DMS153 treated with DMSO at 0.1 percent for 48 hours (cell line): ENCODE results near the gene SLC16A13.
"Not testable (repeated sequence)": the region's sequence is repeated elsewhere in the genome, so short reads cannot be mapped to it uniquely, and the experiment has no call there.

Source experiments
- DNase-seq: peaks from one replicate; lab custom pipeline; 2025; ENCODE audit not compliant: unreplicated experiment; lab: John Stamatoyannopoulos, UW

The SLC16A13 gene

DNA sequence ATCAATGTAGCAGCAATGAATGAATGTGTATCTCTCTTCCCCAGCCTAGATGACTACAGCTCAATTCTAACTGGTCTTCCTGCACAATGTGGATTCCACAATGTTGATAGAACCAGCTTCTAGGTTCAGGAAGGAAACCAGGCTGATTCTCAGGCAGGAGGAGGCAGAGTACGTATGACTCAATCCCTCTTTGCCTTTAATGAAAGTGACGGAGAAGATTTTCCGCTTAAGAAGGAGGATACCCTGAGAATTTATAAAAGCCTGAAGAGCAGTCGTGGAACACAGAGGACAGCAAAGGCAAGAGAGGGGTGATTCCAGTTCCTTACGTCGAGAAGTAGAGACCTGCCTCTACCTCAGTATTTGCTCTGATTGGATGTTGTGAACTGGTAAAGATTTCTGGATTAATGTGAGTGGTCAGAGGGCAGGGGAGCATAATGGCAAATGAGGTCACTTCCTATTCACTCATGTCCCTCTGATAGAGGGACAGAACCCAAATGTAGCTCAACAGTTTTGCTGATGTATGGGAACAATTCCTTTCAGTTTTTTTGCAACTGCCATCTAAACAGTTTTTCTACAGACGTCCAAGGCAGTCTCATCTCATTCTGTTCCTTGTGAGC is 23.1 kb downstream of the SLC16A13 start:
- DNase-seq = no peak

DNA sequence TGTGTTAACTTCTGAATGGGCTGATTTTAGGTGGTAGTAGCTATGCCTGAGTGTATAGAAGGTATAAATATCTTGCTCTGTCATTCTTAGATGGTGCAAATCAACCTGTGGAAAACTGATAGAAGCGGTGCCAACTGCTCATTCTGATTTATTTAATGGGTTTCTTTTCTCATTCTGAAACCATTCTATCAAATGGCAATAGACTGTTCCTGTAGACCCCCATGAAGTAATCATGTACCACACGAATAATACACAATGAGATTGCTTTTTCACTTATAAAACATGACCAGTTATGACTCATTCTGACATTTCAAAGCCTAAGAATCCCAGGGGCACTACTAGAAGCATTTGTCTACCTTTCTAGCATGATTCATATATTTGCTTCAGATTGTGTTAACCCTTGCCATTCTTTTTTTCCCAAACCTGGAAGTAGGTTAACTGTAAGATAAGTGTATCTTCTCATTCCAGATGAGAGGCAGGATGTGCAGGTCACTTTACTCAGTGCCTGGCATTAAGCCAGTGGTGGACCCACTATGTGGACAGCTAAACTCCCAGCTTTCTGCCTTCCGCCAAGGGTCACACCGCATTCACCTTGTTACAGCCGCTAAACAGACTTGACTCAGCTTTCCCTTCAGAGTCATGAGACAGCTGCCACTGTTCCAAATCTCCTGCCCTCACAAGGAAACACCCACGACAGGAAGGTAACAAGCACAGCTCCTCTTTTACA is 24.5 kb downstream of the SLC16A13 start:
- no peak for DNase-seq

DNA sequence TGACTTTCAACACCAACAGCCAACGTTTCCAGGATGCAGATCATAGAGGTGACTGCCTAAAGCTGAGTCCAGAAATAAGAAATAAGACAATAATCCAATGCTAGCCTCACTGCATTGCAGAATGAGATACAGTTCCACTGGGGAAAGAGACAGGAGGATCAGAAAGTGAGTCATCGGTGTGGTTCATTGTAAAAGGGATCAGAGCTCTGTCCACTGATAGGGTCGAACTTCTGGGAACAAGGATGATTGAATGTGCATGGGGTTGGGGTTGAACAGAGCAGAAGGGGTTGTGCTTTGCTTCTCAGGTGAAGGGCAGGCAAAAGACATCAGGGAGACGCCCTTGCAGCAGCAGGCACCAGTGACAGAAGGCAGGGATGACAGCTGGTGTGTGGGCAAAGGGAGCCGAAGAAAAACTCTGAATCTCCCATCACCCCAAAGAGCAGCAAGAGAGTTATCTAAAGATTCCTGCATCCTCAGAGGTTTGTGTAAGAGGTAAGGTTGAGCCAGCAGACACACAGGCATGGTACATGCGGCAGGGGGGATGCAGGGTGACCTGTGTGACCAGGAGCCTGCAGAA is 27.8 kb downstream of the SLC16A13 start:
- DNase-seq = no peak

DNA sequence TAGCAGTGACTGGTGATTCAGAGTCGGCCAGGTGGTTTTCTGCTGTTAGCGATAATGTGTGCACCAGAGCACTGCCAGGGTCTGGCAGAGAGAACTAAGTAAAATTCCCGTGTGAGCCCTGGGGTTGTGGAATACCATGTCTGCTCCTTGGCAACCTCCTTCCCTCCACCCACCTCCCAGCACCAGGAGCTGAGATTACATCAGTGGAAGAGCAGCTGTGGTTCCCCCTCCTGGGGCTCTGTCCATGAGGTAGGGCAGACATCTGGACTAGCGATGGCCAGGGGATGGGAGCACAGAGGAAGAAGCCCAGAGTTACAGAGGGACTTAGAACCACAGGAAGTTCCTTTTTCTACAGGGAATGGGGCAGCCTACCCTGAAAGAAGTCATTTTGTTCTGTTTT is 28.4 kb downstream of the SLC16A13 start:
- DNase-seq = no peak

DNA sequence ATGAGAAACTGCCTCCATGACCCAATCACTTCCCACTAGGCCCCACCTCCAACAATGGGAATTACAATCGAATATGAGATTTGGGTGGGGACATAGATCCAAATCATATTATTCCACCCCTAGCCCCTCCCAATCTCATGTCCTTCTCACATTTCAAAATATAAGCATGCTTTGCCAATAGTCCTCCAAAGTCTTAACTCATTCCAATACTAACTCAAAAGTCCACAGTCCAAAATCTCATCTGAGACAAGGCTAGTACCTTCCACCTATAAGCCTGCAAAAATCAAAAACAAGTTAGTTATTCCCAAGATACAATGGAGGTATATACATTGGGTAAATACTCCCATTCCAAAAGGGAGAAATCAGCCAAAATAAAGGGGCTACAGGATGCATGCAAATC is 31.4 kb downstream of the SLC16A13 start:
- no peak for DNase-seq

DNA sequence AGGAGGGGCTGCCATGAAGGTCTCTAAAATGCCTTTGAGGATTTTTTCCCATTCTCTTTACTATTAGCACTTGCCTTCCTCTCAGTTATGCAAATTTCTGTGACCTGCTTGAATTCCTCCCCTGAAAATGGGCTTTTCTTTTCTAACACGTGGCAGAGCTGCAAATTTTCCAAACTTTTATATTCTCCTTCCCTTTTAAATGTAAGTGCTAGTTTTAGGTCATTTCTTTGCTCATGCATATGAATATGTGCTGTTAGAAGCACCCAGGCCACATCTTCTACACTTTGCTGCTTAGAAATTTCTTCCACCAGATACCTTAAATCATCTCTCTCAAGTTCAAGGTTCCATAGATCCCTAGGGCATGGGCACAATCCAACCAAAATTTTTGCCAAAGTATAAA is 32.5 kb downstream of the SLC16A13 start:
- DNase-seq = no peak

DNA sequence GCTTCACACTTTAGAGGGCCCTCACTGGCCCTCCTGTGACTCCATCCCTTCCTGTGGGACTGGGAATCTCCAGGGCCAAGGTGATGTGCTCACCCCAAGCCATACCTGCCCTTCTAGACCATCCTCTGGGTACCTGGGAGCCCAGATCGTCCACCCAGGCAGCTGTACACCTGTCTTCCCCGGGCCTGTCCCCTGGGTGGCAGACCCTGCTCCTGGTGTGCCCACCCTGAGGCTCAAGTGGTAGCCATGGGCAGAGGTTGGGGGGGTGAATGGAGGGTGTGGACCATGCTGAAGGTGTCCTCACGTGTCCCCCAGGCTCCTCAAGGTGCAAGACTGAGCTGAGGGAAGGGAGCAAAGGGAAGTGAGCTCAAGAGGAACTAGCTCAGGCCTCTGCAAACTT is 34.9 kb downstream of the SLC16A13 start:
- no peak for DNase-seq

DNA sequence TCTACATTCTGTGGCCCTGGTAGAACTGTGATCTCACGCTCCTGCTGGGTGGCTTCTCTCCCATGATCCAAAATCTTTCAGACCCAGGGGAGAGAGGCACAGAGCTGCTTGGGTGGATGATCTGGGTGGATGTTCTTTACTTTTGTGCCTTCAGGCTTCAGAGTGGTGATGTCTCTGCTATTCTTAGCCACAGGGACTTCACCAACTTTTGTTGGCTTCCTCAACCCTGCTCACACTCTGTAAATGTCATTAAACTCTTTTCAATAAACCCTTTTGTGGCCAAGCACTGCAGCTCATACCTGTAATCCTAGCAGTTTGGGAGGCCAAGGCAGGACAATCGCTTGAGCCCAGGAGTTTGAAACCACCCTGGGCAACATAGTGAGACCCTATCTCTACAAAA is 36.6 kb downstream of the SLC16A13 start:
- DNase-seq = no peak

DNA sequence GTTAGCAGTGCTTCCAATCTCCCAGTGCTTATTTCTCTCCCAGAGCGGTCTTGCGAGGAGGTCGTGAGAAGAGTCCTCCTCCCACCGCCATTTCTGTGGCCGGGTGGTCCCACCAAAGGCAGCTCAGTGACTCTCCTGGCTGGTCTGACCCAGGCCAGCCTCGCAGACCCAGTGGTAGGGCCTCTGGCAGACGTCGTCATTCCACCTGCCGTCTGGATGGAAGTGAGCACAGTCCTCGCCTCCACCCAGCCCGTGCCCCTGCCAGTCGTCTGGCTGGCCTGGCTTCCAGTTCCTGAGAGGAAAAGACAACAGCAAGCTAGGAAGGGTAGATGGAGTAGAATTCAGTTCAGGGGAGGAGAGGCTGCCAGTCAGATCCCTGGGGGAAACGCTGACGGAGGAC is 39.1 kb downstream of the SLC16A13 start:
- DNase-seq = no peak

DNA sequence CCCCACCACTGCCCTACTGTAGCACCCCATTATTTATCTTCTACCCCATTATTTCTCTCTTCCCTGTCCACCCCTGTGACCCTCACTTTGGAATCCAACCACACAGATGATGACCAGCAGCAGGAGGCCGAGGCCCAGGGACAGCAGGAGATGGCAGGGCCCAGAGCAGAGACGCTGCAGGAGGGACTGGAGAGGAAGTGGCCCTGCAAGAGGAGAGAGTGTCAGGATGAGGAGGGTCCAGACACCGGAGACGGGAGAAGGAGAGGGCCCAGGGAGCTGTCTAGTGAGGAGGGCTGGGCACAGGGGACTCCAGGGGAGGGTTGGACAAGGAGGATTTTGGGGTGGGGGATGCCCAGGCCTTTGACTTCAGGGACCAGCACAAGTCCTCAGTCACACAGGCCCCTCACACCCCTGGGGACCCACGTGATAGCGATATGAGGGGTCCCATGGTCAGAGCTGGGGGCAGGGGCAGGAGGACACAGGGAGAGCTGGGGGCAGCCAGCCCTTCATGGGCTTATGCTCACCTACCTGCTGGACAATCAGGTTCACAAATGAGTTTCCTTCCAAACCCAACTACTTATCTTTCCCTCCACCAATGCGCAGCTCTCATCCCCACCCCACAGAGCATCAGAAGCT is 42.2 kb downstream of the SLC16A13 start:
- no peak for DNase-seq

DNA sequence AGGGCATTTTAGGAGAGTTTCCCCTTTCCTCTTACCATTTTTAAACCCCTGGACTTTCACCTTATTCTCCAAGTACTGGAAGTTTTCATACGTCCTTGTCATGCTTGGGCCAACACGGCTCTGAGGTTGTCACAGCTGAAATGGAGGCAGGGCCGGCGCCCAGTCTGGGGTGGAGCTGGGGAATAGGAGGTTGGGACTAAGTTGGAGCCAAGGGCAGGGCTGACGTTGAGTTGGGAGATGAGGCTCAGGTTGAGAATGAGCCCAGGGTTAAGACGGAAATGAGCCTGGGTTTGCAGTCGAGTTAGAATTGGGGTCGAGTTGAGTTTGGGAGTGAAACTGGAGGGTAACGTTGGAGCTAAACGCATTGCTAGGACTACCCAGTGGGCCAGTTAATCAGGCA is 42.9 kb downstream of the SLC16A13 start:
- no peak for DNase-seq

DNA sequence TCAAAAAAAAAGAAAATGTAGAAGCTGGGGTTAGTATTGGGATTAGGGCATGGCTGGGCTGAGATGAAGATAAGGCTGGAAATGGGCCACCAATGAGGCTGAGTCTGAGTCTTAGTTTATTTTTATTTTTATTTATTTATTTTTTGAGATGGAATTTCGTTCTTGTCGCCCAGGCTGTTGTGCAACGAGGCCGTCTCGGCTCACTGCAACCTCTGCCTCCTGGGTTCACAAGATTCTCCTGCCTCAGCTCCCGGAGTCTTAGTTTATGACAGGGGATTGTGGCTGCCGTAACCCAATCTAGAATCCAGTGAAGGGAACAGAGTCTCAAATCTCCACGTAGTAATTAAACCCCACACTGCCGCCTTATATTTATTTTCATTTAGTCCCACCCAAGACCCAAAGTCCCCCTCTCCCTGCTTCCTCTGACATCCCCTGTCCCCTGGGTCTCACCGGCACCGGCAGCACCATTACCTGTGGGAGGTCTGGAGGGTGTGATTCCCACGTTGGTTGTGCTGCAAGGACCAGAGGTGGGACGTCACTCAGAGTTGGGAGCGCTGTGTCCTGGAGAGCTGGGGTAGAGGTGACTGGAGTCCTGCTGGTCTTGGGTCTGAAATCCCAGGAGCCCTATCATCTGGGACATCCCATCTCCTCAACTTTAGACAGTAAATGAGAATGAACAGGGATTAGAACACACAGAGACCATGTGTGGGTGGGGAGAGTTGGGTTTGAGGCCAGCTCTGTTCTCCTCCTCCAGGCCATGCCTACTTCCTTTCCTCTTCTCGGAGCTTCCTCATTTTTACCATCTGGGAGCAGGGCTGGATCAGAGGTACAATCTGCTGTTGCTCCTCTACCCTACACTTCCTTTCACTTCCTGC is 44.0 kb downstream of the SLC16A13 start, which contains the start of gene CLEC10A:
CLEC10A (minus strand) TSS at position 671 of the 875 bp plus-strand sequence. CDS start 1,439 bp downstream, outside the sequence.
- DNase-seq = no peak

DNA sequence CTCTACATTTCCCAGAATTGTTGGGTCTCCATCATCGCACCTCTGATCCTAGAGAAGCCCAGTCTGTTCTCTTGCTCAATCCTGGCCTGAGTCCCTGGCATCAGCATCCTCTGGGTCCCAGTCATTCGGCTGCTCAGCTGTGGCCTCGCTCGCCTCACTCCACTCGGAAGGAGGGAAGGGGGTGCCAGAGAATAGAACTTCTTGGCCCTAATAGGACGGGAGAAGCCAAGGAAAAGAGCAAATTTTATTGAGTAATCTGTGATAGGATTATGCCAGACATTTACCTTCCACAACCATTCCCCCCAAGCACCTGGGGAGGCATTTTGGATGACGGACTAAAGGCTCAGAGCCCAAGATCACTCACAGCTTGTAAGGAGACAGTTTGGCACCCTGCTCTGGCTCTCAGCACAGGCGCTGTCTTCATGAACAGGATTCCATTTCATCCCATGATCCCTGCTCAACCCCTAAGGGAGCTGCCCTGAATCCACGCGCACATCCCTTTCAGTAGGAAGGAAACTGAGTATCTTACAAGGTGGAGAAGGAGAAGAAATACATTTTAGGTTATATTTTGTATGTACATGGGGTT is 44.7 kb downstream of the SLC16A13 start:
- no peak for DNase-seq

DNA sequence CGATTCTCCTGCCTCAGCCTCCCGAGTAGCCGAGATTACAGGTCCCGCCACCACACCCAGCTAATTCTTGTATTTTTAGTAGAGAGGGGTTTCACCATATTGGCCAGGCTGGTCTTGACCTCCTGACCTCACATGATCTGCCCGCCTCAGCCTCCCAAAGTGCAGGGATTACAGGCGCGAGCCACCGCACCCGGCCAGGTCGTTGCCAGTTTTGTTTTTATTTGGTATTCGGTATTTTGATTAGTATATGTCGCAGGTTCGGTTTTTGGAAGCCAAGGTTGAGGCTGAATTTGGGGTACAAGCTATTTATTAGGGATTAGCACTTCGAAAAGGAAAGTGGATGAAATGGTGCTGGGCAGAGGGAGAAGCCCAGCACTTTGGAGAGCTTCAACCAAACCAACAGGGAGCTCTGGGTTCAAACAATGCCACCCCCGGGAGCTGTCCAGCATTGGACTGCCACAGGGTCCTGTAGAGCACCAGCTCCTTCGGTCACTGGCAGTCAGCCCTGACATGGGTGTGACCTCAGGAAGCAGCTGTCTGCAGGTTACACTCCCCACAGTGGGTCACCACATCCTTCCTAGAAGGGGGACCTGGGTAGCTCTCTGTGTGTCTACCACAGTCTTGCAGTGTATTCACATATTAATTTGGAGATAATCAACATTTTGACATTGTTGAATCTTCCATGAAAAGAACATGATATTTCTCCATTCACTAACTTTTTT is 45.7 kb downstream of the SLC16A13 start:
- no peak for DNase-seq

DNA sequence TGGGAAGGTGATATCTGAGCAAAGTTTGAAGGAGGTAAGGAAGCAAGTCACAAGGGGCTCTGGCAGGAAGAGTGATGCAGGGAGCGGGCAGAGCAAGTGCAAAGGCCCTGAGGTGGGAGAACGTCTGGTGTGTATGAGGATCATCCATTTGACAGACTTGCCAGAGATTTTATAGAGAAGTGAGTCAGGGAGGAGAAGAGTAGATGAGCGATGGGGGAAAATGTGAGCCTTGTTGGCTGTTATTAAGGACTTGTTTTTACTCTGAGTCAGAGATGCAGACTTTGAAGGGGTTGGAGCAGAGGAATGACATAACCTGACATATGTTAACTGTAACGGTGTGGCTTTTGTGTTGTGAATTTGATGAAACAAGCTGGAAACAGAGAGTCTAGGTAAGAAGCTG is 47.8 kb downstream of the SLC16A13 start:
- DNase-seq = no peak

DNA sequence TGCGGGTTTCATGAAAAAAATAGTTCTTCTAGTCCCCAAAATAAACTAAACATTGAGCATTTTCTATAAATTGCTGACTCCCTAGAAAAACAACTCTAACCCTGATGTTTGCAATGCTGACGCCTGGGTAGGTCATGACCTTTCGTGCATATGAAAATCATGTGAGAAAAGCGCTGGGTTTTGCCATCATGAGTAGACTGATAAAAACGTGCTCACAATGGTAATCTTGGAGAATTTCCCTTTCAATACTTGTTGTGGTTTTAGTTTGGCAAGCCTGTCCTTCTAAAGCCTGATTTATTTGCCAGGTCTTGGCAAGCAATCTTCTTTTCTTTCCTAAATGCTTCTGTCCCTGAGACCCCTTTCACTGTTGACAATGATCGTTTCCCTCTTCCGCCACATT is 48.3 kb downstream of the SLC16A13 start:
- no peak for DNase-seq

DNA sequence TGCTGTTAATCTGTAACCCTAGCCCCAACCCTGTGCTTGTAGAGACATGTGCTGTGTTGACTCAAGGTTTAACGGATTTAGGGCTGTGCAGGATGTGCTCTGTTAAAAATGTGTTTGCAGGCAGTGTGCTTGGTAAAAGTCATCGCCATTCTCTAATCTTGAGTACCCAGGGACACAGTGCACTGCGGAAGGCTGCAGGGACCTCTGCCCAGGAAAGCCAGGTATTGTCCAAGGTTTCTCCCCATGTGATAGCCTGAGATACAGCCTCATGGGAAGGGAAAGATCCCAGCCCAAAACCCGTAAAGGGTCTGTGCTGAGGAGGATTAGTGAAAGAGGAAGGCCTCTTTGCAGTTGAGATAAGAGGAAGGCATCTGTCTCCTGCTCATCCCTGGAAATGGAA is 52.6 kb downstream of the SLC16A13 start:
- not testable (repeated sequence) for DNase-seq

DNA sequence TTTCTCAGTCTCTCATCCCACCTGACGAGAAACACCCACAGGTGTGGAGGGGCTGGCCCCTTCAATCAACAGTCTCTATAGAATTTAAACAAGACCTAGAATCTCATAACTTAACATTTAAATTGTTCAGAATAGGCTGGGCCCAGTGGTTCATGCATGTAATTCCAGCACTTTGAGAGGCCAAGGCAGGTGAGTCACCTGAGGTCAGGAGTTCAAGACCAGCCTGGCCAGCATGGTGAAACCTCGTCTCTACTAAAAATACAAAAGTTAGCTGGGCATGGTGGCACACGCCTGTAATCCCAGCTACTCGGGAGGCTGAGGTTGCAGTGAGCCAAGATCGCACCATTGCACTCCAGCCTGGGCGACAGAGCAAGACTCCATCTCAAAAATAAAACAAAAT is 53.8 kb downstream of the SLC16A13 start:
- not testable (repeated sequence) for DNase-seq
